Inflammatory macrophage (primary cell): ENCODE results near the gene TOMM34.

Experiments used
- DNase-seq, 2 donors: peaks; one replicate each; pipeline ENCODE4 v3.0.0-alpha.2; 2020 to 2022

The TOMM34 gene

GRCh38 chr20:44928595-44928994, 31.6 kb downstream of the TOMM34 start:
- no peak for DNase-seq

- DNase-seq: no peak
These were observed 35.7 kb downstream of the TOMM34 start for GRCh38 chr20:44924541-44924940.

GRCh38 chr20:44921447-44921846, 38.8 kb downstream of the TOMM34 start:
- no peak for DNase-seq

DNA sequence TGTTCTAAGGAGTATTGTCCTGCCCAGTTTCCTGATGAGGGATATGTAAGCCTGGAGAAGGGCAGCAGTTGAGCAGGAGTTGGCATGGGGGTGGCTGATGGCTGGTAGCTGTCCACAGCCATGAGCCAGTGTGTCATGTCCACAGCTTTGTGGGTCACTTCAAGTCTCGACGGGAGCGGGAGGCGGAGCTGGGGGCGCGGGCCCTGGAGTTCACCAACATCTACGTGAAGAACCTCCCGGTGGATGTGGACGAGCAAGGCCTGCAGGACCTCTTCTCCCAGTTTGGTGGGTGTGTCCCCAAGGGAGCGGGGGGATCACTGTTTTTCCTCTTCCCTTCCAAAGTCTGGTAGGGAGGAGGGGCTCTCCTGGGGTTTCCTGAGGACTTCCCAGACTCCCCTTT, 41.4 kb downstream of the TOMM34 start:
- DNase-seq: no peak

GRCh38 chr20:44918342-44918741, 41.9 kb downstream of the TOMM34 start:
- no peak for DNase-seq

GRCh38 chr20:44917399-44917798, 42.8 kb downstream of the TOMM34 start:
- no peak for DNase-seq

DNA sequence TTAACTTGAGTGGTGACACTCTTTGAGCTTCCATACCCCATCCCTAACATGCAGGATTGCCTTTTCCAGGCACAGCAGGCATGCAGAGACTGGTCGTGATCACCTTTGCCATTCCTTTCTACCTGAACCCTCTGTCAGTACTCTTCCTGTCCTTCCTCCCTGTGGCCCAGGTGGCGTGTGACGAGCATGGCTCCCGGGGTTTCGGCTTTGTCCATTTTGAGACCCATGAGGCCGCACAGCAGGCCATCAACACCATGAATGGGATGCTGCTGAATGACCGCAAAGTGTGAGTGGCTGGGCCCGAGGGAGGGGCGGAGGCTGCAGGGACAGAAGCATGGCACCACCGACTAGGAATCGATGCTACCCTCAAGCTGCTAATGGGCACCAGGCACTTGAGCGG, 43.6 kb downstream of the TOMM34 start:
- no peak for DNase-seq

GRCh38 chr20:44914924-44915323, 45.3 kb downstream of the TOMM34 start:
- DNase-seq: no peak

DNA sequence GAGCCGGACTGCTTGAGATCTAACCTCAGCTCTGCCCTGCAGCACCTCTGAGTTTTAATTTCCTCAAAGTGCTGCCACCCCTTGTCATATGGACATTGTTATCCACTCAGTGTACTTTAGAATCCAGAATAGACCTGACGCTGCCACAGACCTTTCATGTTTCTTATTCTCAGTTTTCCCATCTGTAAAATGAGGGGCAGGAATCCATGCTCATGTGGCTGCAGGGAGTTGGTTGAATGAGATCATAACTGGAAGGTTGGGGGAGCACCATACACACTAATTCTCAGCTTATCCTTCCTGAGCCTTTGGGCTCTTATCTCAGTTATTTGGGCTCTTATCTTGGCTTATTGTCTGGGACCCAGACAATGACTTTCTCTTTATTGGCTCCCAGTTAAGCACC, 48.0 kb downstream of the TOMM34 start:
- DNase-seq: no peak

GRCh38 chr20:44911264-44911921, 48.8 kb downstream of the TOMM34 start:
- peak; percentile 58 to 61 for DNase-seq

DNA sequence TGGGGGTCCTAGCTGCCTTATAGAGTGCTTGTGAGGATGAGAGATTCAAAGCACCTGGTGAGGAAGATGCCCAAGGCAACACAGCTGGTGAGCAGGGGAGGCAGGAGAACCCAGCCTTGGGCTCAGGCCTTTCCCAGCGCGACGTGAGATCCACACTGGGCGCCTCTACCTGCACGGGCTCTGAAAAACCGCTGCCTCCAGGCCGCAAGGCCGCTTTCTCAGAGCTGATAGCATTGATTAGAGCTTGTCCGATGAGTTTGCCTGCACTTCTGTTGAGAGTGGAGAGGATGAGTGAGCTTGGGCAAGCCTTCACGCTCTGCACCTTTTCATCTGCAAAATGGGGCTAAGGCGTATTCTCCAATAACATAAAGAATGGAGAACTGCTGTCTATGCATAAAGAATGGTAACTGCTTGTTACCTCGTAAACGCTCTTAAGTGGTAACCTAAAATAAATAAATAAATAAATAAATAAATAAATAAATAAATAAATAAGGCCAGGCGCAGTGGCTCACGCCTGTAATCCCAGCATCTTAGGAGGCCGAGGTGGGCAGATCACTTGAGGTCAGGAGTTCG, 49.4 kb downstream of the TOMM34 start:
- no peak for DNase-seq

DNA sequence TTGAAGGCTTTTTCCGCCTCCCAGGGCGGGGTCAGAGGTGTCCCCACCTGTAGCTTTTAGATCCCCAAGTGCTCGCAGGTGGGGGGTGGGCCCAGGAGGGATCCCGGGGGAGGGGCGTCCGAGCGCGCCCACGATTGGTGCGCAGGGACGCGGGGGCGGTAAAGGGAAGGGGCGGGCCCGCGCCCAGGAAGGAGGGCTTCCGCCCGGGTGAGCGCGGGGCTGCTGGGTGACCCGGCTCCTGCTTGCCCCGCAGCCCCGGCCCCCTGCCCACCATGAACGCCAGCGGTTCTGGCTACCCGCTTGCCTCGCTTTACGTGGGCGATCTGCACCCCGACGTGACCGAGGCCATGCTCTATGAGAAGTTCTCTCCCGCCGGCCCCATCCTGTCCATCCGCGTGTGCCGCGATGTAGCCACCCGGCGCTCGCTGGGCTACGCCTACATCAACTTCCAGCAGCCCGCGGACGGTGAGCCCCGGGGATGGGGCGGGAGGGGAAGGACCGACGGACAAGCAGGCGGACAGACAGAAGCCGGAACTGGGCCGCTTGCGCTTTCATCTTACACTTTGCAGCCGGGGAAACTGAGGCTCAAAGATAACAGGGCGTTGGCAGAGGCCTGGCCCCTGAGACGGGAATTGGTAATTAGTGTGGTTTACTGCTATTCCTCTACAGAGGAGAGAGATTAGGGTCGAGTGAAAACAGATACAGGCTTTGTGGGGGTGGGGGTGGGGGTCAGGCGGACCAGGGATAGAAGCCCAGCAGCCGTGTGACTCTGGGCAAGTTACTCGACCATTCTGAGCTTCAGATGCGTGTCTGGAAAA, 50.1 kb downstream of the TOMM34 start, which contains the start of gene PABPC1L:
Gene PABPC1L, plus strand, starts transcription at position 189 of the 818 bp plus-strand sequence. Its CDS starts 84 bp downstream, at position 273.
- DNase-seq: peak; percentile 59 to 71

DNA sequence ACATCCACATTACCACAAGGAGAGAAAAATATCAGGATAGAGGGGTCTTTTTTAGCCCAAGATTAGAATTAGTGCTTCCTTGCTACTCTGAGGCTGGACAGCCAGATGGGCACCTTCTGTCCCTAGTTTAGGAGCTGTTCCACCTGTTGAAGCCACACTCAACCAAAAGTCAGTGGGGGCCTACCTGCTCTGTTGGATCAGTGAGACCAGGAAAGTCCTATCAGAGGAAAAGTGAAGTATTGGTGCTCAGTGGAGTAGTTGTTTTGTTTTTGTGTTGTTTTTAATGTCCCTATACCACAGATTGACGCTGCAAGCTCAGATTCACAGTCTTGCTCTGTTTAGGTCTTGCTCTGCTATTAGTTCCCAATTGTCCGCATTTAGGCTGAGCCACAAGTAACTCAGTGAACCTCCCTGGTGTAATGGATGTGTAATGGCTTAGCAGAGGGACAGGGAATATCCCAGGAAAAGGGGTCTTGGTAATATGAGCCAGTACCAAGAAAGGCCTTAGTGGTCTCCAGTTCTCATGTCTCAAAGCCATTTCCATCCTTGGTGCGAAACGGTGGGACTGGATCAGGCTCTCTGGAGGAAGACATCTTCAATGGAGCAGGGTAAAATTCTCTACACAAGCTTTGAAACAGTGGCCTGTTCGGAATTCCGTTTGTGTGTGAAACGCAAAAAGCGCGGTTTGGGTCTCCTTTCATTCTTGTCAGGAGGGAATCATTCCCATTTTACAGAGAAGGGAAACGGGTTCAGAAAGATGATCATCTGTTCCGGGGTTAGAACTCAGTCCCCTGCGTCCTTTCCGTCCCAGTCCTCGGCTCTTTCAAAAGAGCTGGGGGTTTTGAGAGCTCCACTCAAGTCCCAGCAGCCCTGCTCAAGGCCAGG, 51.0 kb downstream of the TOMM34 start:
- DNase-seq: peak in 1 of 2 donors; percentile 16

- DNase-seq: no peak
These were observed 55.8 kb downstream of the TOMM34 start for GRCh38 chr20:44904377-44904776.

DNA sequence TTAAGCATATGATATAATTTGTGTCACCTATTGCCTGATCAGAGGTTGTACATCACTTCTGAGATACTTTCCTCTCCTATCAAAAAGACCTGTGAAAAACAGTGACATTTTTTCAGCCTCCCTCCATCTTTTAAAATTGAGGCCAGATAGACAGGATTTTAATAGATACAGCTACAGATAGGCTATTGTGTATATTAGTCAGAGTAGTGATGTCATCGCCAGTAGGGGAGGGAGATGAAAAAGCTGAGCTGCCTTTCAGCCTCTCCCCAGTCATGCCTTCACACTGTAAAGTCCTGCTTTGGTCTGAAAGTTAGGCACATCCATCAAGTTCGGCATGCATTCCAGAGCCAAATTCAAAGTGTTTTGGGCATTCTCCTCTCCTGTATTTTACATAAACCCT, 58.2 kb downstream of the TOMM34 start:
- DNase-seq: no peak

DNA sequence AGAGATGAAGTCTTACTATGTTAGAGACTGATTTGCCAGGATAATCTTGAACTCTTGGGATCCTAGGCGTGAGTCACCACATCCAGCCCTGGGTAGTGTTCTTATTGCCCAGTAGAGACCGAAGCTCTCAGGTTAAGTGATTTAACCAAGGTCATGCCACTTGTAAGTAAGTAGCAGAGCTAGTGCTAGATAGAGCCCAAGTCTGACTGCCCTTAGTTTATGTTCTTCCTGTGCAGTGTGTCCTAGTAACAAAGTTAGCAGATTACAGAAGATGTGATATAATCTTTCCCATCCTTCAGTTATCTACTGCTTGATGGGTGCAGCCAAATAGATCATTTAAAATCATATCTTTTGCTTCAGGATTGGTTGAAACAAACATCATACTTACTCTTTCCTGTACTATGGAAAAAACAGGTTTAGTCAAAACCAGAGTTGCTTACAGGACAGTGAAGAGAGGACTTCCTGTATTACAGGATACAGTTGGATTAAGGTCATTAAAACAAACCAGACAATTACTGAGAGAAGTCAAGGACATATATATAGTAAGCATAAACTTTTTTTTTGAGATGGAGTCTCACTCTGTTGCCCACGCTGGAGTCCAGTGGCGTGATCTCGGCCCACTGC, 59.9 kb downstream of the TOMM34 start:
- DNase-seq: no peak

GRCh38 chr20:44897133-44897532, 63.1 kb downstream of the TOMM34 start:
- peak in 1 of 2 donors; percentile 42 for DNase-seq

DNA sequence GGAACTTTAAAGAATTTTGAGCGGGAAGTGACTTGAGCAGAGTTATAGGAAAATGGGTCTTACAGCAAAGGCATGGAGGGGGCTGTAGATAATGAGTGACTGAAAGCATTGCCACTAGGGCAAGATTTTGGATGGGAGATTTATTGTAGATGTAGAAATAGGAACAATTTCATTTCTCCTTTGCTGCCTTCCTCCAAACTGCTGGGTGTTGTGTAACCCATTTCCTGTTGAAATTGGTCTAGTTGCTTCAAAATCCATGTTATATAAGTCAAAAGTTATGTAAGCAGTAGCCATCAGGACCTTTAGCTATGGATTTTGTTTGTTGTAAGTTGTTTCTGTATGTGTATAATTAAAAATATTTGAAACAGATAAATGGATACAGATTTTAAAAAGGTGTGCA, 63.6 kb downstream of the TOMM34 start:
- DNase-seq: peak; percentile 84 to 95

DNA sequence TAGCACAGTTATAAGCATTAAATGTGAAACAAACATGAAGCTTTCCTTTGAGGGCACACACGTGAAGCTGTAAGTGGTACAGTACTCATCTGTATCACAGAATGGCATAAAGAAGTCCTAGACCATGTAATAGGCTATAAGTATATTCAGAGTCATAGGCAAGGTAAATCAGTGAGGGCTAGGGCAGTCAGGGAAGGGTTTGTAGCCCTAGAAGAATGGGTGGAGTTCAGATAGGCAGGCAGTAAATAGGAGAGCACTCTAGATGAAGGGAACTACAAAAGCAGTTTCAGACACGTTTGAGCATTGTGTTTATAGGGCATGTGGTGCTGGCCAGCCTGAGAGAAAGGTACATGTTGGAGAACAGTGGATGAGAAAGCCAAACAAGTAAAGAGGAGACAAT, 65.2 kb downstream of the TOMM34 start:
- no peak for DNase-seq
